ENCODE measurements around the gene PTPRN2.

The PTPRN2 gene

DNA sequence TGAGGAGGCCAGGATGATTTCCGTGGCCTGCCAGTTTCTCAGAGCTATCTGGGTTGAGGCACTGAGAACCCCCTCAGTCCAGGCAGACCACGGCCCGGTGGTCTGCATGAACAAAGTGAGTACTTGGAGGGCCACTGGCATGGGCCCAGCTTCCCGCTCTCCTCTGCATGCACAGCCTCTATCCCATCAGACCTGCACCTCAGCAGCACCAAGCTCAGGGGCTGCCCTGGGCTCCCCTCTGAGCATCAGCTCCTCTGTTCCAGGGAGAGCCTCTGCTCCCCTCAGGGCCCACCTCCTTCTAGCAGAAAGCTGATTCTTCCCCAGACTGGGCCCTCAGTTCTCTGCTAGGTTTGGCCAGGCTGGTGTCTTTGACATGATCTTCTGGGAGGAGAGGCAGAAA lies 780.9 kb downstream of the PTPRN2 start:
- in situ Hi-C loops (cut with MboI; ENCODE audit: low sequenced_read_pairs, unreplicated experiment) = no loop called here
- TF ChIP-seq CTCF (IDR thresholded peaks at IDR 0.05; ENCODE audit: borderline replicate concordance, control extremely low read depth, extremely low read depth, insufficient read depth, missing control alignments) = no peak

DNA sequence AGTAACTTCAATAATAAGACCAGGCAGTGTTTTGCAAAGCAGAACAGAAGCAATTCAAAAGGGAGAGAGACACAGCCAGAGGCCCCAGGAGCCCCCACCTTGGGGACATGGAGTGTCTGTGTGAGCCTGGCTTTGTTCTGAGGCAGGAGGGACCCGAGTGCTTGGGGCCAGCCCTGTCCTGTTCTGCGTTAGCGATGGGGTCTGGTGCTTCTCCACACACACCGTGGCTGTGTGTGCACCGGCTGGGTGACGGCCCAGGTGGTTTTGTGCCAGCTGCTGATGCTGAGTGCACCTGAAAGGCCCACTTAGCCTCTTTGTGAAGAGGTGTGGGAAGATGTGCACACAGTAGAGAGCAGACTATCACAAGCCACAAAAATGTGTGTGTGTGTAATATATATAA lies 781.9 kb downstream of the PTPRN2 start:
- TF ChIP-seq CTCF (IDR thresholded peaks at IDR 0.05; ENCODE audit: borderline replicate concordance, control extremely low read depth, extremely low read depth, insufficient read depth, missing control alignments) = no peak
- no peak for DNase-seq (ENCODE audit: low spot score)
- in situ Hi-C loops (cut with MboI; ENCODE audit: low sequenced_read_pairs, unreplicated experiment) = no loop called here

More for the DNA sequence above, 780.9 kb downstream of the PTPRN2 start:
- DNase-seq (ENCODE audit: low spot score) = no peak

DNA sequence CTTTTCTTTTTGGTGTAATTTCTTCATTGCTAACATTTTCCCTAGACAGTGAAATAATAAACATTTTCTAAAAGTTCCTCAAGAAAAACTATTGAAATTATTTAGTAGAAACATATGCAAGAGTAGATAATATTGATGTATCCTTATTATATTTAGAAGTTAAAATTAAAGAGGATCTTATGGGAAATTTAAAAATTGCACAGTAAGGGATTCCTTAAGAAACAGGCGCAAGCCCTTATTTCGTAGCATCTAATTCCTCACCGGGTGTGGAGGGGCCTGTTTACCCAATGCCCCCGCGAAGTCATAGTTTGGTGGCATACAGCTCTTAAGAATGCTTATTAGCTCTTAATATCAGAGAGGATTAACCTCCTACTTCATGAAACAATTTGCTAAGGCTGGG lies 783.7 kb downstream of the PTPRN2 start:
- in situ Hi-C loops (cut with MboI; ENCODE audit: low sequenced_read_pairs, unreplicated experiment) = no loop called here
- no peak for DNase-seq (ENCODE audit: low spot score)
- no peak for TF ChIP-seq CTCF (IDR thresholded peaks at IDR 0.05; ENCODE audit: borderline replicate concordance, control extremely low read depth, extremely low read depth, insufficient read depth, missing control alignments)

DNA sequence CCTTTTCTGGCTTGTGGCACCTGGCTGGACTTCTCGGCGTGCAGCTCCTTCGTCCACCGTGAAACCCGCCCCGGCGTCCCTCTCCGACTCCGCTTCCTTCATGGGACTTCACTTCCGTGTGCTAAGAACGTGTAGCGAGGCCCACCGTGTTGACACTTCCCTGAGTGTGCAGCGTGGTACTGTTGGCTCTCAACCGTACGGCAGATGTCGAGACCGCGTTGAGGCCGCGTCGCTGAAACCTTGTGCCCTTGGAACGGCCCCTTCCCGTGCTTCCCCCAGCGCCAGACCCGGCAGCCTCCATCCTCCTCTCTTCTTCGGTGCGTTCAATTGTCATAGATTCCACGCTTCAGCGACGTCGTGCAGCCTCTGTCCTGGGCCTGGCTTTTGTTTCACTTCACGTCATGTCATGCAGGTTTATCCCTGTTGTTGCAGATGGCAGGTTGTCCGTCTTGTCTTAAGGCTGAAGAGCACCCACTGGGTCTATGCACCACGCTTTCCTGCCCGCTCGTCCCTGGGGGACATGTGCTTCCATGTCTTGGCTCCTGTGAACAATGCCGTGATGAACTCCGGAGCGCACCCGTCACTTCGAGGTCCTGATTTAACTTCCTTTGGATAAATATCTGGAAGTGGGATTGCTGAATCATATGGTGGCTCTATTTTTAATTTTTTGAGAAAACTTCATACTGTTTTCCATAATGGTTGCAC lies 785.5 kb downstream of the PTPRN2 start:
- in situ Hi-C loops (cut with MboI; ENCODE audit: low sequenced_read_pairs, unreplicated experiment) = no loop called here

GRCh38 chr7:157801113-157801512 lies 786.5 kb downstream of the PTPRN2 start:
- in situ Hi-C loops (cut with MboI; ENCODE audit: low sequenced_read_pairs, unreplicated experiment) = no loop called here
- no peak for DNase-seq (ENCODE audit: low spot score)
- TF ChIP-seq CTCF (IDR thresholded peaks at IDR 0.05; ENCODE audit: borderline replicate concordance, control extremely low read depth, extremely low read depth, insufficient read depth, missing control alignments) = no peak

More for the DNA sequence above, 785.5 kb downstream of the PTPRN2 start:
- no peak for TF ChIP-seq CTCF (IDR thresholded peaks at IDR 0.05; ENCODE audit: borderline replicate concordance, control extremely low read depth, extremely low read depth, insufficient read depth, missing control alignments)
- no peak for DNase-seq (ENCODE audit: low spot score)

GRCh38 chr7:157800281-157800680 lies 787.3 kb downstream of the PTPRN2 start:
- TF ChIP-seq CTCF (IDR thresholded peaks at IDR 0.05; ENCODE audit: borderline replicate concordance, control extremely low read depth, extremely low read depth, insufficient read depth, missing control alignments) = no peak
- in situ Hi-C loops (cut with MboI; ENCODE audit: low sequenced_read_pairs, unreplicated experiment) = no loop called here
- DNase-seq (ENCODE audit: low spot score) = no peak
